ENCODE data around the gene PWP2.
"Not testable (repeated sequence)": the region's sequence is repeated elsewhere in the genome, so short reads cannot be mapped to it uniquely, and the experiment has no call there.

DNA sequence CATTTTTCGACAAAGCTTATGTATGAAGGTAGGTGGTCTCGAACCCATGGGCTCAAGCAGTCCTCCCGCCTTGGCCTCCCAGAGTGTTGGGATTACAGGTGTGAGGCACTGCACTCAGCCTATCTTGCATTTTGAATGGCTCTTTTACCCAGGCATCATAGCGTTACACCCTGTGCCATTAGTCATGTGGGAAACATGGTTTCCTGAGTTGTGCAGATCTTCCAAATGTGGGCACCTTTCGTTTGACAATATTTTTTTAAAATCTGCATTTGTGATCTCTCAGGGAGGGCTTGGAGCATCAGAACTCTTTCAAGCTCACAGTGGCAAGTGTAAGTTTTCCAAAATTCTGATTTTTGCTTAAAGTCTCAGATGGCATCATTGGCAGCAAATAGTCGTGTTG is 8.7 kb upstream of the PWP2 start:
- TF ChIP-seq CTCF, POLR2A (IDR thresholded peaks at IDR 0.05): not testable (repeated sequence)
